ENCODE measurements around the gene MCU. TPM values are rescaled to one million over a fixed set of nuclear protein-coding genes. Genes with fewer than 3 reads are reported as not detected.

Gene MCU
- total and polyA plus RNA-seq, 7 donors, result 32.4 to 118 (median 66.1) TPM

DNA sequence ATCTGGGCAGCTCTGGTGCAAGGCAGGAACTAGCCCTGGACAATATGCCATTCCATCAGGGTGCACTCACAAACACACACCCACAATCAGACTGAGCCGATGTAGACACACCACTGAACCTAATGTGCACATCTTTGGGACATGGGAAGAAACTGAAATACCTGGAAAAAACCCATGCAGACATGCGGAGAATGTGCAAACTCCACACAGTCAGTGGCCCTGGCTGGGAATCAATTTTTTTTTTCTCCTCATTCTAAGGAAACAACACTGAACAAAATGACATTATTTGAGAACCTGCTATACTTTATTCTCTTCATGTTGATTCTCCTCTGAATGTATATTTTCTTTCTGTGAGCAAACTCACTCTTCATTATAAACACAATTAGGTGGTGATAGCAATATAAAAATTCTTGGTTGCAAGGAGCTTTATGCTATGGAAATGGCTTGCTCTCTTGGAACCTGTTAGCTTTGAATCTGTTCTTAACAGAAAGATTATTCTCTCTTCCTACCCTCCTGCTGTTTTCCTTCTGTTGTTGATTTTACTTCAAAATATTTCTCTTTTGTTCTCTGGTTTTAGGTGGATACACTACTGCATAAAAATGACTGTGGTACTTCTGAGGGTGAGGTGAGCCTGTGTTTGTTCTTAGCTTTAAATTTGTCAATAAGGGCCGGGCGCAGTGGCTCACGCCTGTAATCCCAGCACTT lies 33.1 kb upstream of the MCU start:
- H3K9me3 ChIP-seq, result no peaks in the 10 kb centered on the region
- H3K4me3 ChIP-seq, result no peak overlapping the region
- no peak for ATAC-seq
- intact Hi-C loops (cut with DNase I), result no loop called here
- TF ChIP-seq, protein P1, sequence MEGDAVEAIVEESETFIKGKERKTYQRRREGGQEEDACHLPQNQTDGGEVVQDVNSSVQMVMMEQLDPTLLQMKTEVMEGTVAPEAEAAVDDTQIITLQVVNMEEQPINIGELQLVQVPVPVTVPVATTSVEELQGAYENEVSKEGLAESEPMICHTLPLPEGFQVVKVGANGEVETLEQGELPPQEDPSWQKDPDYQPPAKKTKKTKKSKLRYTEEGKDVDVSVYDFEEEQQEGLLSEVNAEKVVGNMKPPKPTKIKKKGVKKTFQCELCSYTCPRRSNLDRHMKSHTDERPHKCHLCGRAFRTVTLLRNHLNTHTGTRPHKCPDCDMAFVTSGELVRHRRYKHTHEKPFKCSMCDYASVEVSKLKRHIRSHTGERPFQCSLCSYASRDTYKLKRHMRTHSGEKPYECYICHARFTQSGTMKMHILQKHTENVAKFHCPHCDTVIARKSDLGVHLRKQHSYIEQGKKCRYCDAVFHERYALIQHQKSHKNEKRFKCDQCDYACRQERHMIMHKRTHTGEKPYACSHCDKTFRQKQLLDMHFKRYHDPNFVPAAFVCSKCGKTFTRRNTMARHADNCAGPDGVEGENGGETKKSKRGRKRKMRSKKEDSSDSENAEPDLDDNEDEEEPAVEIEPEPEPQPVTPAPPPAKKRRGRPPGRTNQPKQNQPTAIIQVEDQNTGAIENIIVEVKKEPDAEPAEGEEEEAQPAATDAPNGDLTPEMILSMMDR (IDR thresholded peaks at IDR 0.05), result no peak
- no peaks in the 10 kb centered on the region for H3K4me1 ChIP-seq
- DNase-seq, result no peak
- H3K27ac ChIP-seq, result no peak overlapping the region
- H3K36me3 ChIP-seq (ENCODE audit: insufficient read depth in 1 of 2, low read depth in 1 of 2), result no peaks in the 10 kb centered on the region
- WGBS, 3 donors, result 89 to 93% (median 92%) methylated on average over 5 of the region's 5 CpGs
- no peaks in the 10 kb centered on the region for H3K27me3 ChIP-seq (ENCODE audit: insufficient read depth in 3 of 3, low read length in 2 of 3)

DNA sequence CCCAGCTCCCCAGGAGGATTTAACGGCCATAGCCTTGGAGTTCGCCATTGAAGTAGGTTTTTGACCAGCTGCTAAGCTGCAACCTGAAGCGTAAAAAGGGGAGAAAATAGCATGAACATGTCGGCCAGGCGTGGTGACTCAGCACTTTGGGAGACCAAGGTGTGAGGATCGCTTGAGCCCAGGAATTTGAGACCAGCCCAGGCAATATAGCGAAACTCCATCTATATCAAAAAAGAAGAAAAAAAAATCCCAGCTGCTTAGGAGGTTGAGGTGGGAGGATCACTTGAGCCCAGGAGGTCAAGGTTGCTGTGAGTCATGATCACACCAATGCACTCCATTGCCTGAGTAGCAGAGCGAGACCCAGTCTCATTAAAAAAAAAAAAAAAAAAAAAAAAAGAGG lies 32.2 kb upstream of the MCU start:
- Histone ChIP-seq H3K4me1 (no peaks in the 10 kb centered on the region), H3K27me3 (ENCODE audit: insufficient read depth in 3 of 3, low read length in 2 of 3) (no peaks in the 10 kb centered on the region), H3K9me3 (no peaks in the 10 kb centered on the region), H3K36me3 (ENCODE audit: insufficient read depth in 1 of 2, low read depth in 1 of 2) (no peaks in the 10 kb centered on the region), H3K27ac (no peak overlapping the region), H3K4me3 (no peak overlapping the region)
- ATAC-seq (no peak), DNase-seq (no peak)
- intact Hi-C loops (cut with DNase I), result no loop called here
- WGBS, 3 donors, result 88 to 92% (median 89%) methylated on average over 8 of the region's 8 CpGs
- TF ChIP-seq, protein P1 (IDR thresholded peaks at IDR 0.05), result no peak

- intact Hi-C loops (cut with DNase I), result no loop called here
- TF ChIP-seq, protein P1 (IDR thresholded peaks at IDR 0.05), result no peak
- Histone ChIP-seq H3K27me3 (ENCODE audit: insufficient read depth in 3 of 3, low read length in 2 of 3) (no peaks in the 10 kb centered on the region), H3K27ac (no peak overlapping the region), H3K4me3 (no peak overlapping the region), H3K9me3 (no peaks in the 10 kb centered on the region), H3K36me3 (ENCODE audit: insufficient read depth in 1 of 2, low read depth in 1 of 2) (no peaks in the 10 kb centered on the region), H3K4me1 (no peaks in the 10 kb centered on the region)
- ATAC-seq, result no peak
- DNase-seq, result no peak
Measured at GRCh38 chr10:72660220-72660619, 31.7 kb upstream of the MCU start.

GRCh38 chr10:72661431-72661830 lies 30.5 kb upstream of the MCU start:
- TF ChIP-seq, protein P1 (IDR thresholded peaks at IDR 0.05), result no peak
- H3K36me3 ChIP-seq (ENCODE audit: insufficient read depth in 1 of 2, low read depth in 1 of 2), result no peaks in the 10 kb centered on the region
- no peak overlapping the region for H3K27ac ChIP-seq
- WGBS, 3 donors, result 92 to 95% (median 94%) methylated on average over 1 of the region's 1 CpG
- no peaks in the 10 kb centered on the region for H3K9me3 ChIP-seq
- H3K27me3 ChIP-seq (ENCODE audit: insufficient read depth in 3 of 3, low read length in 2 of 3), result no peaks in the 10 kb centered on the region
- DNase-seq (no peak), ATAC-seq (no peak)
- no peak overlapping the region for H3K4me3 ChIP-seq
- intact Hi-C loops (cut with DNase I), result no loop called here
- H3K4me1 ChIP-seq, result no peaks in the 10 kb centered on the region

DNA sequence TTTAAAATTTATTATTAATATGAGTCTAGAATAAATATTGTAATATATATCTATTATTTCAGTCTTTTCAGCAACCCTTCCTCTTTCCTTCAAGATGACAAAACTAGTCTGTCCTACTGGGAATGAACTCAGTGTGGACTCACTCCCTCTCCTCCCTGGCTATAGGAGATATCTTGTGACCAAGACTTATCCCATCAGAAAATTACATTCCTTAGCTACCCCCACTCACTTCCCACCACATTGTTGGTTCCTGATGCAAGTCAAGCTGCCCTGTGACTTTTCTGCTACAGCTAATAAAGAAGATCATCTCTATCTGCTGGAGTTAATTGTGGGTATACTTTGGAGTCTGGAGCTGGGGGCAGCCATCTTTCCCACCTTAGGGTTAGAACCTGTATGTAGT lies 28.0 kb upstream of the MCU start:
- H3K27ac ChIP-seq, result no peak overlapping the region
- TF ChIP-seq, protein P1 (IDR thresholded peaks at IDR 0.05), result no peak
- no peak overlapping the region for H3K4me3 ChIP-seq
- DNase-seq, result no peak
- ATAC-seq, result no peak
- intact Hi-C loops (cut with DNase I), result no loop called here
- no peaks in the 10 kb centered on the region for H3K27me3 ChIP-seq (ENCODE audit: insufficient read depth in 3 of 3, low read length in 2 of 3)
- H3K9me3 ChIP-seq, result no peaks in the 10 kb centered on the region
- H3K4me1 ChIP-seq, result no peaks in the 10 kb centered on the region
- H3K36me3 ChIP-seq (ENCODE audit: insufficient read depth in 1 of 2, low read depth in 1 of 2), result no peaks in the 10 kb centered on the region
